Esophagus squamous epithelium (tissue), 5 donors: ENCODE data around the gene DRGX. TPM values are rescaled to one million over a fixed set of nuclear protein-coding genes. Genes with fewer than 3 reads are reported as not detected.

Source experiments
- DNase-seq: peaks from one replicate; lab custom pipeline; 2025; lab: John Stamatoyannopoulos, UW
- H3K27ac ChIP-seq, 4 donors: fragments of 200-600 bp; sonication (generic); one replicate each; pipeline ENCODE4 v1.5.1; 2016 to 2019; ENCODE audit warnings: mild to moderate bottlenecking in 1 of 4
- H3K27me3 ChIP-seq, 4 donors: fragments of 200-600 bp; sonication (generic); 1 replicate in 3 of 4; 2 replicates in 1 of 4; pipeline versions ENCODE4 v1.5.1 to v1.6.0; 2017 to 2021; ENCODE audit warnings: antibody characterized with exemption in 1 of 4
- H3K36me3 ChIP-seq, 3 donors: fragments of 200-600 bp; sonication (generic); one replicate each; pipeline ENCODE4 v1.5.1; 2016 to 2019
- H3K4me1 ChIP-seq, 3 donors: fragments of 200-600 bp; sonication (generic); one replicate each; pipeline ENCODE4 v1.5.1; 2017 to 2019
- H3K4me3 ChIP-seq, 4 donors: fragments of 200-600 bp; sonication (generic); 1 replicate in 3 of 4; 2 replicates in 1 of 4; pipeline ENCODE4 v1.5.1; 2016 to 2019; ENCODE audit warnings: mild to moderate bottlenecking in 2 of 4, moderate library complexity in 1 of 4
- H3K9me3 ChIP-seq, 3 donors: fragments of 200-600 bp; sonication (generic); one replicate each; pipeline ENCODE4 v1.5.1; 2016 to 2019
- POLR2A ChIP-seq, 4 donors: fragments of 450-650 bp; IDR thresholded peaks; one replicate each; pipeline ENCODE4 v1.6.1; 2017; ENCODE audit warnings: antibody characterized with exemption in 4 of 4, mild to moderate bottlenecking in 4 of 4, moderate library complexity in 3 of 4
- WGBS, 2 donors: methylation state at CpG; one replicate each; pipeline ENCODE4 v1.1.5; 2018; 5-methylcytosine and 5-hydroxymethylcytosine counted together
- intact Hi-C: fragments of 100-400 bp; cut with DNase I; formaldehyde crosslinking; loops from one replicate; pipeline ENCODE4 v1.15.0; 2022
- total RNA-seq, 4 donors: library from RNA; depleted of rRNA; stranded (reverse); fragments of >200 nt; gene quantifications; one replicate each; pipeline ENCODE4 v1.1.0, GENCODE V29; 2016
- TF ChIP-seq, protein P1 (sequence below), 6 experiments: fragments of 450-650 bp in 4 of 6; fragments of 200-600 bp in 2 of 6; sonication (generic) in 2 of 6; IDR thresholded peaks; one replicate each; pipeline ENCODE4 v1.5.1; 2016 to 2019; ENCODE audit warnings: antibody characterized with exemption in 6 of 6, mild to moderate bottlenecking in 4 of 6, moderate library complexity in 4 of 6
- donor health status: DM: yes; HTN: yes; CAD: no.

The DRGX gene
- total RNA-seq, 4 donors from 2014 or later: not detected

DNA sequence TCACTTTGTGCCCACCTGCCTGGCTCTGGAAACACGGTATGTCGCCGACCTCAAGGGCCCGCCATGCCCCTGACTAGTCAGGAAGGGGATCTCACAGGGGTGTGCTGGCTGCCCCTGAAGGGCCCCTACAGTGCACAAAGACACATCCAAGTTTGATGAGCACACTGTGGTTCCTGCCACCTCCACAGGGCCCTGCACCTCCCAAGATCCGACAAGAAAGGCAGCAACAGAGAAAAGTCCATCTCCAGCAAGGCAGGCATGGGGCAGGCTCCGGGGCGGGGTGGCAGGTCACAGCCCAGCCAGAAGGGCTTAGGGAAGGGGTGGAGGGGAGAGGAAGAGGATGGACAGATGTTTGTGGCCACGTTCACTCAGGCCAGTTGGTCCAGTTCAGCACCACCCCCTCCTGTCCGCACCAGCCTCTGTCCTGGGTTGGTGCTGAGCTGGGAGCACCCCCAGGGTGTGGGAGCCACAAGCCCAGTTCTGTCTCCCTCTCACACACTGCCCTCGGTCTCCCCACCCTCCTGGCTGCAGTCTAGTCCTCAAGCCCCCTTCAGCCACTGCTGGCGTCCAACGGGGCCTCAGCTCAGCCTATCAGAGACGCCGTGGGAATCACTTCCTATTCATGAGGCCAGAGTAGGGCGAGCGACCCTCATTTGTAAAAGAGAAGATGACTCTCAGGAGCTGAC, 11.5 kb downstream of the DRGX start:
- no peak for TF ChIP-seq POLR2A (IDR thresholded peaks at IDR 0.05)
- TF ChIP-seq, protein P1, sequence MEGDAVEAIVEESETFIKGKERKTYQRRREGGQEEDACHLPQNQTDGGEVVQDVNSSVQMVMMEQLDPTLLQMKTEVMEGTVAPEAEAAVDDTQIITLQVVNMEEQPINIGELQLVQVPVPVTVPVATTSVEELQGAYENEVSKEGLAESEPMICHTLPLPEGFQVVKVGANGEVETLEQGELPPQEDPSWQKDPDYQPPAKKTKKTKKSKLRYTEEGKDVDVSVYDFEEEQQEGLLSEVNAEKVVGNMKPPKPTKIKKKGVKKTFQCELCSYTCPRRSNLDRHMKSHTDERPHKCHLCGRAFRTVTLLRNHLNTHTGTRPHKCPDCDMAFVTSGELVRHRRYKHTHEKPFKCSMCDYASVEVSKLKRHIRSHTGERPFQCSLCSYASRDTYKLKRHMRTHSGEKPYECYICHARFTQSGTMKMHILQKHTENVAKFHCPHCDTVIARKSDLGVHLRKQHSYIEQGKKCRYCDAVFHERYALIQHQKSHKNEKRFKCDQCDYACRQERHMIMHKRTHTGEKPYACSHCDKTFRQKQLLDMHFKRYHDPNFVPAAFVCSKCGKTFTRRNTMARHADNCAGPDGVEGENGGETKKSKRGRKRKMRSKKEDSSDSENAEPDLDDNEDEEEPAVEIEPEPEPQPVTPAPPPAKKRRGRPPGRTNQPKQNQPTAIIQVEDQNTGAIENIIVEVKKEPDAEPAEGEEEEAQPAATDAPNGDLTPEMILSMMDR (IDR thresholded peaks at IDR 0.05): no peak
- H3K9me3 ChIP-seq: no peaks in the 10 kb centered on the region
- WGBS, 2 donors: 48 to 80% methylated on average over 2 to 5 of the region's 16 CpGs
- no peaks in the 10 kb centered on the region for H3K36me3 ChIP-seq
- no peak overlapping the region for H3K27ac ChIP-seq
- intact Hi-C loops: no loop called here
- H3K4me3 ChIP-seq: no peak overlapping the region
- H3K27me3 ChIP-seq: peaks cover 0 to 71% (median 0%) of the 10 kb centered on the region in 4 donors
- no peaks in the 10 kb centered on the region for H3K4me1 ChIP-seq
- no peak for DNase-seq

DNA sequence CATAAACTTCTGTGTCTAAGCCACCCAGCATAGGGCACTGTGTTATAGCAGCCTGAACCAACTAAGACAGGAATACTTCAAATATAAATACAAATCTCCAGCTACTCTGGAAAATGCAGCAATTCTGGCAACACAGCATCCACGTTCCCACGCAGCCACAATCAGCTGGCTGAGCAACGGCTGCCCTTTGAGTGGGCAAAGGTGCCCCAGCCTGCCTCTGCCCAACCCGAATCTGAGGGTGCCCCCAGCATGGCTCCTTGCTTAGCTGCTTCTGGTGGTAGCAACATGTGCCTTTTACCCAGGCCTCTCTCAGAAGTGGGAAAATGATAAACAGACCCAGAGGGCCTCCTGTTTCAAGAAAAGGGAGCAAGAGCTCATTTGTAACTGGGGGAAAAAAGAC, 12.0 kb downstream of the DRGX start:
- H3K4me3 ChIP-seq: no peak overlapping the region
- H3K27ac ChIP-seq: no peak overlapping the region
- H3K4me1 ChIP-seq: no peaks in the 10 kb centered on the region
- no peak for DNase-seq
- intact Hi-C loops: no loop called here
- peaks cover 0 to 66% (median 0%) of the 10 kb centered on the region in 4 donors for H3K27me3 ChIP-seq
- H3K36me3 ChIP-seq: no peaks in the 10 kb centered on the region
- no peaks in the 10 kb centered on the region for H3K9me3 ChIP-seq
- WGBS, 2 donors: 67 to 93% methylated on average over 1 to 4 of the region's 4 CpGs
- TF ChIP-seq, protein P1 (IDR thresholded peaks at IDR 0.05): no peak
- no peak for TF ChIP-seq POLR2A (IDR thresholded peaks at IDR 0.05)

DNA sequence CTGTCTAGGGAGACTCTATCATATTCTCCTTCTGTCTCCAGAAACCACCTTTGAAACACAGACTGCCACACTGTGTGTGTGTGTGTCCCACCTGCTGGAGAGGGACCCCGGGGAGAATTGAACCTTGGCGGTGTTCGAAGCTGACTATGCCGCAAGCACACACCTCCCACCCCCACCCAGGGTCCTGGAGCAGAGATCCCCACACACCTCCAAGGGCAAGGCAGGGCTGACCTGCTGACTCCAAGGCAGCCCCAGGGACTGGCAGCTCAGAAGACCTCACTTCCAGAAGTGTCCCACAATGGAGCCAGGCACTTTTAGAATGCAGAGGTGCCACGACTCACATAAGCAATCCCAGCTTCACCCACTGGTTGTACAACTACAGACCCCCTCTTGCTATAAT, 13.1 kb downstream of the DRGX start:
- TF ChIP-seq POLR2A (IDR thresholded peaks at IDR 0.05): no peak
- TF ChIP-seq, protein P1 (IDR thresholded peaks at IDR 0.05): no peak
- no peak for DNase-seq
- WGBS, 2 donors: 29 to 92% methylated on average over 1 to 2 of the region's 5 CpGs
- intact Hi-C loops: no loop called here
- H3K4me3 ChIP-seq: no peak overlapping the region
- no peaks in the 10 kb centered on the region for H3K9me3 ChIP-seq
- peaks cover 0 to 59% (median 0%) of the 10 kb centered on the region in 4 donors for H3K27me3 ChIP-seq
- no peak overlapping the region for H3K27ac ChIP-seq
- no peaks in the 10 kb centered on the region for H3K36me3 ChIP-seq
- no peaks in the 10 kb centered on the region for H3K4me1 ChIP-seq

DNA sequence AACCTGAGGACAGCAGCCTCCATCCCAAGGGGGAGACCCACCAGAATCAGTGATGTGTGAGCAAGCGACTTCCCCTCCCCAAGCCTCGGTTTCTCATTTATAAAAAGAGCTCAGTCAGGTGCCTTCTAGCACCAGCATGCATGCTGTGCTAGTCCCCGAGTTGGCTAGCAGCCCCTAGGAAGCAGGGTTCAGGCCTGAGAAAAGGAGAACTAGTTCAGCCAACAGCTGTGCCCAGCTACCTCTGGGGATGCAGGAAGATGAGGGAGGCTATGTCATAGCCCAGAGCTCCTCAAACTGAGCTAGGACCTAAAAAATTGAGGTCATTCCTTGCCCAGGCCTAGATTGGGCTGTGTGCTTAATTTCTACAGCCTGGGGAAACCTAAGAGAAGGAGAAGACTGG, 13.7 kb downstream of the DRGX start:
- TF ChIP-seq POLR2A (IDR thresholded peaks at IDR 0.05): no peak
- TF ChIP-seq, protein P1 (IDR thresholded peaks at IDR 0.05): no peak
- WGBS, 2 donors: 80% methylated on average over 2 of the region's 3 CpGs; no CpG with 5 or more reads in 1 of the 2 donors
- intact Hi-C loops: no loop called here
- H3K4me3 ChIP-seq: no peak overlapping the region
- no peak overlapping the region for H3K27ac ChIP-seq
- no peak for DNase-seq
- H3K9me3 ChIP-seq: no peaks in the 10 kb centered on the region
- H3K27me3 ChIP-seq: peaks cover 0 to 58% (median 0%) of the 10 kb centered on the region in 4 donors
- H3K36me3 ChIP-seq: no peaks in the 10 kb centered on the region
- H3K4me1 ChIP-seq: no peaks in the 10 kb centered on the region

DNA sequence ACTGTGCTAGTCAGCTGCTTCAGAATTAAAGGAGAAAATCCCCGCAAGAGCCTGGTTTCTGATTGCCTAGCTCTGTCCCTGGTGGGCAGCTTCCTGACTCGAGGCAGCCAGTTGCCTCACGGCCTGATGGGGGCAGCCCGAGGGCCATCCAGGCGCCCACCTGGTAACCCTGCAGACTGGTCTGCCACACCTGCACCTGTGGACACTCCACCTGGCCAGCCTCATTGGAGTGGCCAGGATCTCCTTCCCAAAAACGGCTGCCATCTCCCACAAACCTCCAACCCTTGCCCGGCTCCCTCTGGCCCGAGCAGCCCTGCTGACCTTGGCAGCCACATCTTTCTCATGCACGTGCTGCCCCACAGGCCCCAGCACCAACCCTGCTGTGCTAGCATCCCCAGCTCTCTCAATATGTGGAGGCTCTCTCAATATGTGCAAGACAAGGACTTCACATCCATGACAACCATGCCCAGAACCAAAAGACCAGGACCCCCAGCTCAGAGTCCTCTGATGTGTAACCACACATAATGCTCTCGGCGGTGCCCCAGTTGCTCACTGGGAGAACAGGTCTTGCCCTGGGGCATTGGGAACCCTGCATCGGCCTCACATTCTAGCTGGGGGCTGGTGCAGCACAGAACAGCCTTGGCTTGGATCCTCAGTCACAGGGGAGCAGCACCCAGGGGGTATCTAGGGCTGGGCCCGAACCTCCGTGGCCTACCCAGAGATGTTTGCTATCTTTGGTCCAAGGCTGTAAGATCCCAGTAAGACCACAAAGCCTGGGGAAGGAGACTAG, 14.6 kb downstream of the DRGX start:
- intact Hi-C loops: no loop called here
- no peak overlapping the region for H3K4me3 ChIP-seq
- H3K9me3 ChIP-seq: no peaks in the 10 kb centered on the region
- 56 to 70% methylated on average over 3 to 4 of the region's 14 CpGs for WGBS, 2 donors
- TF ChIP-seq, protein P1 (IDR thresholded peaks at IDR 0.05): no peak
- H3K27me3 ChIP-seq: peaks cover 0 to 62% (median 0%) of the 10 kb centered on the region in 4 donors
- H3K4me1 ChIP-seq: no peaks in the 10 kb centered on the region
- H3K27ac ChIP-seq: no peak overlapping the region
- DNase-seq: no peak
- no peaks in the 10 kb centered on the region for H3K36me3 ChIP-seq
